CD4-positive, alpha-beta T cell treated with Interleukin-6 for 4 hours (primary cell): ENCODE data around the gene C12orf75.
"Not testable (repeated sequence)": the region's sequence is repeated elsewhere in the genome, so short reads cannot be mapped to it uniquely, and the experiment has no call there.

Experiments
- DNase-seq: peaks from one replicate; pipeline ENCODE4 v3.0.0-alpha.2; 2020; ENCODE audit warnings: mixed read lengths

The C12orf75 gene

GRCh38 chr12:105310476-105311085, 19.9 kb upstream of the C12orf75 start:
- not testable (repeated sequence) for DNase-seq

GRCh38 chr12:105311936-105312335, 18.6 kb upstream of the C12orf75 start:
- not testable (repeated sequence) for DNase-seq

GRCh38 chr12:105313755-105314154, 16.7 kb upstream of the C12orf75 start:
- not testable (repeated sequence) for DNase-seq

- DNase-seq: no peak
Observed at GRCh38 chr12:105315130-105315529, 15.4 kb upstream of the C12orf75 start.

GRCh38 chr12:105315726-105316125, 14.8 kb upstream of the C12orf75 start:
- no peak for DNase-seq

GRCh38 chr12:105316931-105317852, 13.3 kb upstream of the C12orf75 start:
- DNase-seq: no peak

- DNase-seq: no peak
Observed at GRCh38 chr12:105317942-105318621, 12.4 kb upstream of the C12orf75 start.

GRCh38 chr12:105318651-105319483, 11.6 kb upstream of the C12orf75 start:
- no peak for DNase-seq

GRCh38 chr12:105319691-105320209, 10.7 kb upstream of the C12orf75 start:
- peak; percentile 29 for DNase-seq

GRCh38 chr12:105321125-105321524, 9.4 kb upstream of the C12orf75 start:
- DNase-seq: peak; percentile 5

- DNase-seq: no peak
Observed at GRCh38 chr12:105322070-105322469, 8.4 kb upstream of the C12orf75 start.

GRCh38 chr12:105324704-105325103, 5.8 kb upstream of the C12orf75 start:
- DNase-seq: no peak

GRCh38 chr12:105325117-105325516, 5.4 kb upstream of the C12orf75 start:
- no peak for DNase-seq

GRCh38 chr12:105329926-105330282, 587 bp upstream of the C12orf75 start:
- DNase-seq: no peak

- DNase-seq: peak; percentile 45
Observed at GRCh38 chr12:105330931-105331804, 677 bp downstream of the C12orf75 start.

GRCh38 chr12:105331805-105332251, 1.3 kb downstream of the C12orf75 start:
- DNase-seq: peak; percentile 52

GRCh38 chr12:105332286-105332685, 1.8 kb downstream of the C12orf75 start:
- not testable (repeated sequence) for DNase-seq

- DNase-seq: no peak
Observed at GRCh38 chr12:105332925-105333324, 2.4 kb downstream of the C12orf75 start.

- DNase-seq: no peak
Observed at GRCh38 chr12:105334001-105334400, 3.5 kb downstream of the C12orf75 start.

GRCh38 chr12:105334582-105334981, 4.1 kb downstream of the C12orf75 start:
- DNase-seq: no peak

- no peak for DNase-seq
Observed at GRCh38 chr12:105335856-105336255, 5.4 kb downstream of the C12orf75 start.
